IMR-90 (cell line): ENCODE results near the gene ZC3H4. TPM values are rescaled to one million over a fixed set of nuclear protein-coding genes. Genes with fewer than 3 reads are reported as not detected.

ENCODE experiments used
- ATAC-seq: fragments of 200-7000 bp; cut with Tn5 transposase; 2 replicates; pipeline ENCODE4 v1.9.1; 2020; ENCODE audit warnings: low read depth, mild to moderate bottlenecking, moderate library complexity
- BruUV-seq: library from RNA; stranded (reverse); fragments of 400-500 nt; replicated peaks from 2 replicates; lab custom pipeline; 2021; lab: Mats Ljungman, UMichigan
- CTCF ChIA-PET: fragments of 300-600 bp; formaldehyde crosslinking; extraction: SDS; loops from one replicate; lab custom pipeline; 2021; ENCODE audit warnings: antibody characterized with exemption; lab: Yijun Ruan, JAX
- POLR2A ChIA-PET: fragments of 300-600 bp; sonication (Branson Sonifier 250); formaldehyde crosslinking; loops from one replicate; lab custom pipeline; 2022; ENCODE audit warnings: antibody characterized with exemption; ENCODE audit not compliant: unreplicated experiment; lab: Charles Lee
- DNase-seq: peaks from one replicate; pipeline ENCODE4 v3.0.0; 2013
- H2AFZ ChIP-seq: replicated peaks from 2 replicates; pipeline ENCODE3; 2013; ENCODE audit warnings: low read length, mild to moderate bottlenecking; ENCODE audit not compliant: poor library complexity
- H2AK5ac ChIP-seq: 2 replicates; pipeline ENCODE4 v1.6.1; 2013; ENCODE audit warnings: low read depth, low read length, inconsistent platforms
- H2AK9ac ChIP-seq: replicated peaks from 2 replicates; pipeline ENCODE3; 2013; ENCODE audit warnings: mild to moderate bottlenecking, low read depth, low read length, moderate library complexity; ENCODE audit not compliant: poor library complexity
- H2BK120ac ChIP-seq: 2 replicates; pipeline ENCODE4 v1.6.1; 2013; ENCODE audit warnings: low read depth, low read length, inconsistent platforms
- H2BK15ac ChIP-seq: 3 replicates; pipeline ENCODE4 v1.6.1; 2013; ENCODE audit warnings: low read depth, low read length, inconsistent platforms
- H2BK20ac ChIP-seq: 2 replicates; pipeline ENCODE4 v1.6.1; 2013; ENCODE audit warnings: low read depth, mild to moderate bottlenecking, inconsistent platforms, low read length, moderate library complexity
- H2BK5ac ChIP-seq: 2 replicates; pipeline ENCODE4 v1.6.1; 2013; ENCODE audit warnings: mild to moderate bottlenecking, low read depth, low read length, inconsistent platforms; ENCODE audit not compliant: poor library complexity, severe bottlenecking
- H3K14ac ChIP-seq: replicated peaks from 2 replicates; pipeline ENCODE4 v1.6.1; 2013; ENCODE audit warnings: low read depth, low read length, inconsistent platforms
- H3K18ac ChIP-seq: 2 replicates; pipeline ENCODE4 v1.6.1; 2013; ENCODE audit warnings: low read depth, low read length, control low read depth
- H3K23ac ChIP-seq: 2 replicates; pipeline ENCODE4 v1.6.1; 2013; ENCODE audit warnings: low read depth, low read length, inconsistent platforms
- H3K27ac ChIP-seq: 2 replicates; pipeline ENCODE4 v1.5.1; 2013; ENCODE audit warnings: mild to moderate bottlenecking, control low read depth, low read length; ENCODE audit not compliant: insufficient read depth
- H3K27me3 ChIP-seq: 2 replicates; pipeline ENCODE4 v1.6.1; 2013; ENCODE audit warnings: low read length; ENCODE audit not compliant: control insufficient read depth, insufficient read depth
- H3K36me3 ChIP-seq: 2 replicates; pipeline ENCODE4 v1.6.1; 2013; ENCODE audit warnings: low read length, mixed read lengths; ENCODE audit not compliant: control insufficient read depth, insufficient read depth
- H3K4ac ChIP-seq: 2 replicates; pipeline ENCODE4 v1.6.1; 2013; ENCODE audit warnings: low read depth, low read length, inconsistent platforms
- H3K4me1 ChIP-seq: 2 replicates; pipeline ENCODE4 v1.6.1; 2013; ENCODE audit warnings: low read length, mixed read lengths; ENCODE audit not compliant: control insufficient read depth, insufficient read depth
- H3K4me2 ChIP-seq: 2 replicates; pipeline ENCODE4 v1.6.1; 2013; ENCODE audit warnings: low read depth, mild to moderate bottlenecking, control low read depth, low read length, moderate library complexity
- H3K4me3 ChIP-seq: 2 replicates; pipeline ENCODE4 v1.5.1; 2013; ENCODE audit warnings: low read depth, mild to moderate bottlenecking, control low read depth, low read length, moderate library complexity; ENCODE audit not compliant: insufficient read depth
- H3K56ac ChIP-seq: 2 replicates; pipeline ENCODE4 v1.6.1; 2013; ENCODE audit warnings: low read length, inconsistent platforms; ENCODE audit not compliant: insufficient read depth; ENCODE audit errors: extremely low read depth
- H3K79me1 ChIP-seq, 2 experiments: 2 replicates each; pipeline ENCODE4 v1.6.1; 2013; ENCODE audit warnings: low read length in 2 of 2, inconsistent platforms in 1 of 2, low read depth in 1 of 2
- H3K9ac ChIP-seq: 2 replicates; pipeline ENCODE4 v1.6.1; 2013; ENCODE audit warnings: low read depth, low read length, control low read depth
- H3K9me1 ChIP-seq: 2 replicates; pipeline ENCODE4 v1.6.1; 2013; ENCODE audit warnings: low read length, inconsistent platforms; ENCODE audit not compliant: insufficient read depth
- H3K9me3 ChIP-seq: 2 replicates; pipeline ENCODE4 v1.6.1; 2013; ENCODE audit warnings: low read length; ENCODE audit not compliant: control insufficient read depth, insufficient read depth
- H4K20me1 ChIP-seq: 2 replicates; pipeline ENCODE4 v1.6.1; 2013; ENCODE audit warnings: low read length, inconsistent platforms; ENCODE audit not compliant: insufficient read depth
- H4K5ac ChIP-seq: 2 replicates; pipeline ENCODE4 v1.6.1; 2013; ENCODE audit warnings: mild to moderate bottlenecking, low read depth, low read length, control low read depth
- H4K8ac ChIP-seq, 2 experiments: 2 replicates each; pipeline ENCODE4 v1.6.1; 2013; ENCODE audit warnings: low read depth in 2 of 2, low read length in 2 of 2, control low read depth in 1 of 2, inconsistent platforms in 1 of 2
- H4K91ac ChIP-seq: 2 replicates; pipeline ENCODE4 v1.6.1; 2013; ENCODE audit warnings: low read depth, low read length, inconsistent platforms; ENCODE audit not compliant: insufficient read depth
- BHLHE40 ChIP-seq: fragments of 150-350 bp; IDR thresholded peaks from 2 replicates; pipeline ENCODE4 v1.6.1; 2016; ENCODE audit warnings: mild to moderate bottlenecking, low read depth, low read length
- CEBPB ChIP-seq: IDR thresholded peaks from 2 replicates; pipeline ENCODE4 v1.6.1; 2012; ENCODE audit warnings: low read depth, low read length, improper control_type of control experiment
- CHD1 ChIP-seq: IDR thresholded peaks from 2 replicates; pipeline ENCODE4 v1.6.1; 2012; ENCODE audit warnings: low read depth, low read length, improper control_type of control experiment
- ELK1 ChIP-seq: fragments of 150-350 bp; IDR thresholded peaks from 2 replicates; pipeline ENCODE4 v1.6.1; 2016; ENCODE audit warnings: low read depth, mild to moderate bottlenecking, low read length, moderate library complexity, borderline replicate concordance
- FOS ChIP-seq: fragments of 150-350 bp; IDR thresholded peaks from 2 replicates; pipeline ENCODE4 v1.6.1; 2016; ENCODE audit warnings: low read depth, low read length
- MAFK ChIP-seq: IDR thresholded peaks from 2 replicates; pipeline ENCODE4 v1.6.1; 2012; ENCODE audit warnings: low read depth, low read length, improper control_type of control experiment
- NFE2L2 ChIP-seq: fragments of 150-350 bp; IDR thresholded peaks from 2 replicates; pipeline ENCODE4 v1.6.1; 2016; ENCODE audit warnings: low read depth, mild to moderate bottlenecking, low read length
- RAD21 ChIP-seq: IDR thresholded peaks from 2 replicates; pipeline ENCODE4 v1.6.1; 2012; ENCODE audit warnings: low read length, improper control_type of control experiment
- RFX5 ChIP-seq: IDR thresholded peaks from 2 replicates; pipeline ENCODE4 v1.8.0; 2012; ENCODE audit warnings: low read depth, mild to moderate bottlenecking, low read length, moderate library complexity
- WGBS, 2 experiments: methylation state at CpG; one replicate each; pipeline versions ENCODE4 v1.1.5 to v1.1.7; 2013; ENCODE audit warnings: missing lambda C conversion rate in 2 of 2; ENCODE audit not compliant: insufficient read length in 1 of 2; ENCODE audit errors: extremely low coverage in 2 of 2; 5-methylcytosine and 5-hydroxymethylcytosine counted together
- dilution Hi-C: fragments of 300-500 bp; cut with HindIII; formaldehyde crosslinking; loops from one replicate; pipeline ENCODE4 v1.14.3; 2018; ENCODE audit warnings: low sequenced_read_pairs; ENCODE audit not compliant: unreplicated experiment
- in situ Hi-C: fragments of 300-500 bp; cut with MboI; formaldehyde crosslinking; loops from 3 replicates; pipeline ENCODE4 v1.14.3; 2019; ENCODE audit warnings: low sequenced_read_pairs, inconsistent platforms, mixed read lengths
- intact Hi-C: fragments of 100-400 bp; cut with micrococcal nuclease; formaldehyde crosslinking; loops from 2 replicates; pipeline ENCODE4 v1.10.0; 2022
- polyA plus RNA-seq, 3 experiments: library from polyadenylated mRNA; depleted of rRNA; stranded (reverse); fragments of >200 nt; gene quantifications; 2 replicates each; pipeline ENCODE4 v1.2.3, GENCODE V29; 2012; ENCODE audit warnings: low replicate concordance in 1 of 3
- total RNA-seq: library from RNA; depleted of rRNA; stranded (reverse); fragments of >200 nt; gene quantifications from 2 replicates; pipeline ENCODE4 v1.2.3, GENCODE V29; 2012

ZC3H4 gene
- total and polyA plus RNA-seq, 2 of the 4 experiments (the other 2 are of a cell fraction) = 3.9 to 8.9 TPM

GRCh38 chr19:47068246-47068645 lies 45.3 kb downstream of the ZC3H4 start:
- Histone ChIP-seq H3K27ac (no peak overlapping the region), H3K9ac (no peak overlapping the region), H3K18ac (no peak overlapping the region), H2AK9ac (no peak overlapping the region), H3K9me3 (no peaks in the 10 kb centered on the region), H4K91ac (no peak overlapping the region), H3K4ac (no peak overlapping the region), H3K4me3 (no peak overlapping the region), H3K14ac (no peak overlapping the region), H3K56ac (no peak overlapping the region), H4K20me1 (peaks cover 12% of the 10 kb centered on the region), H2BK20ac (no peak overlapping the region), H3K23ac (no peak overlapping the region), H2BK5ac (no peak overlapping the region), H3K4me1 (no peaks in the 10 kb centered on the region), H3K36me3 (peaks cover 72% of the 10 kb centered on the region), H3K4me2 (no peak overlapping the region), H4K8ac (no peak overlapping the region), H3K27me3 (no peaks in the 10 kb centered on the region), H3K9me1 (peaks cover 4% of the 10 kb centered on the region; the same call in 1 of the 2 replicates), H2AK5ac (no peak overlapping the region), H2AFZ (no peak overlapping the region), H2BK120ac (no peak overlapping the region), H2BK15ac (no peak overlapping the region), H3K79me1 (peaks cover 4 to 48% of the 10 kb centered on the region in 2 experiments; a peak in 3 of 4 replicates), H4K5ac (no peak overlapping the region)
- BruUV-seq = no TSS peak
- no peak for ATAC-seq
- CTCF ChIA-PET = no interaction called here
- TF ChIP-seq ELK1 (no peak), CHD1 (no peak), RFX5 (no peak), CEBPB (no peak), BHLHE40 (no peak), RAD21 (no peak), NFE2L2 (no peak), MAFK (no peak), FOS (no peak)
- POLR2A ChIA-PET = no interaction called here
- DNase-seq = no peak
- intact Hi-C loops = no loop called here
- WGBS, 2 experiments = 96% methylated on average over 2 of the region's 8 CpGs; no CpG with 5 or more reads in 1 of the 2 experiments
- in situ Hi-C loops = no loop called here
- dilution Hi-C loops = no loop called here
